Measurements from ENCODE around the gene CCDC178. TPM values are rescaled to one million over a fixed set of nuclear protein-coding genes. Genes with fewer than 3 reads are reported as not detected.

The CCDC178 gene
- total and polyA plus RNA-seq, 2 experiments from 2014 or later = 1.3 TPM; not detected in 1

- H3K79me2 ChIP-seq = no peaks in the 10 kb centered on the region
- no peak overlapping the region for H3K4me3 ChIP-seq
- TF ChIP-seq EZH2 (IDR thresholded peaks at IDR 0.05; ENCODE audit: borderline replicate concordance) = no peak
- TF ChIP-seq EZH2phosphoT487 (IDR thresholded peaks at IDR 0.05; ENCODE audit: low read depth, severe bottlenecking, unreplicated experiment) = no peak
- TF ChIP-seq, protein P1, sequence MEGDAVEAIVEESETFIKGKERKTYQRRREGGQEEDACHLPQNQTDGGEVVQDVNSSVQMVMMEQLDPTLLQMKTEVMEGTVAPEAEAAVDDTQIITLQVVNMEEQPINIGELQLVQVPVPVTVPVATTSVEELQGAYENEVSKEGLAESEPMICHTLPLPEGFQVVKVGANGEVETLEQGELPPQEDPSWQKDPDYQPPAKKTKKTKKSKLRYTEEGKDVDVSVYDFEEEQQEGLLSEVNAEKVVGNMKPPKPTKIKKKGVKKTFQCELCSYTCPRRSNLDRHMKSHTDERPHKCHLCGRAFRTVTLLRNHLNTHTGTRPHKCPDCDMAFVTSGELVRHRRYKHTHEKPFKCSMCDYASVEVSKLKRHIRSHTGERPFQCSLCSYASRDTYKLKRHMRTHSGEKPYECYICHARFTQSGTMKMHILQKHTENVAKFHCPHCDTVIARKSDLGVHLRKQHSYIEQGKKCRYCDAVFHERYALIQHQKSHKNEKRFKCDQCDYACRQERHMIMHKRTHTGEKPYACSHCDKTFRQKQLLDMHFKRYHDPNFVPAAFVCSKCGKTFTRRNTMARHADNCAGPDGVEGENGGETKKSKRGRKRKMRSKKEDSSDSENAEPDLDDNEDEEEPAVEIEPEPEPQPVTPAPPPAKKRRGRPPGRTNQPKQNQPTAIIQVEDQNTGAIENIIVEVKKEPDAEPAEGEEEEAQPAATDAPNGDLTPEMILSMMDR (IDR thresholded peaks at IDR 0.05; ENCODE audit: poor library complexity) = no peak
- H3K9me3 ChIP-seq (ENCODE audit: low read depth) = no peaks in the 10 kb centered on the region
- H3K27ac ChIP-seq = no peak overlapping the region
- DNase-seq (ENCODE audit: low spot score) = no peak
- no peak overlapping the region for H3K4me2 ChIP-seq
- no peaks in the 10 kb centered on the region for H4K20me1 ChIP-seq (ENCODE audit: insufficient read depth, poor library complexity, severe bottlenecking)
- H3K36me3 ChIP-seq (replicated peaks; ENCODE audit: insufficient read depth, low read depth) = no peaks in the 10 kb centered on the region
- no peak overlapping the region for H2AFZ ChIP-seq
- peaks cover 9% of the 10 kb centered on the region for H3K4me1 ChIP-seq (ENCODE audit: insufficient read depth)
- no peaks in the 10 kb centered on the region for H3K9me2 ChIP-seq (replicated peaks; ENCODE audit: insufficient read depth)
- no peaks in the 10 kb centered on the region for H3K27me3 ChIP-seq
Measured at GRCh38 chr18:33034212-33034611, 406.3 kb downstream of the CCDC178 start.

DNA sequence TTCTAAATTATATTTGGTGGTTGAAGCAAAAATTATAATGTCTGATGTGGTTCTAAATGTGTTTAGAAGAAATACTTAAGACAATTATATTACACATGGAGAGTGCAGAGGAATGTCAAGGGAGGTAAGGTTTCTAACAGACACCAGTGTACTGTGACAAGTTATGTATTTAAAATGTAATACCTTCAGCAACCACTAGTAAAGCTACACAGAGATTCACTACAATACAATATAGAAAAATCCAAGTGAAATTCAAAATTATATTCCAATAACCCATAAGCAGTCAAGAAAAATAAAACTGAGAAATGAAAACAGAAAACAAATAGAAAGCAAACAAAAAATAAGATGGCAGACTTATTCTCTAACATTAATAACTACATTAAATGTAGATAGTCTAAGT lies 418.2 kb downstream of the CCDC178 start:
- Histone ChIP-seq H3K27me3 (no peaks in the 10 kb centered on the region), H2AFZ (no peak overlapping the region), H3K79me2 (no peaks in the 10 kb centered on the region), H4K20me1 (ENCODE audit: insufficient read depth, poor library complexity, severe bottlenecking) (no peaks in the 10 kb centered on the region), H3K9me3 (ENCODE audit: low read depth) (no peaks in the 10 kb centered on the region), H3K9me2 (replicated peaks; ENCODE audit: insufficient read depth) (no peaks in the 10 kb centered on the region), H3K4me1 (ENCODE audit: insufficient read depth) (no peaks in the 10 kb centered on the region), H3K4me3 (no peak overlapping the region), H3K4me2 (no peak overlapping the region), H3K36me3 (replicated peaks; ENCODE audit: insufficient read depth, low read depth) (no peaks in the 10 kb centered on the region), H3K27ac (no peak overlapping the region)
- DNase-seq (ENCODE audit: low spot score) = no peak
- TF ChIP-seq, protein P1 (IDR thresholded peaks at IDR 0.05; ENCODE audit: poor library complexity) = no peak

- Histone ChIP-seq H3K9me2 (replicated peaks; ENCODE audit: insufficient read depth) (no peaks in the 10 kb centered on the region), H3K4me3 (no peak overlapping the region), H3K36me3 (replicated peaks; ENCODE audit: insufficient read depth, low read depth) (no peaks in the 10 kb centered on the region), H4K20me1 (ENCODE audit: insufficient read depth, poor library complexity, severe bottlenecking) (no peaks in the 10 kb centered on the region), H3K27me3 (no peaks in the 10 kb centered on the region), H3K27ac (no peak overlapping the region), H3K4me2 (no peak overlapping the region), H3K4me1 (ENCODE audit: insufficient read depth) (no peaks in the 10 kb centered on the region), H3K79me2 (no peaks in the 10 kb centered on the region), H2AFZ (no peak overlapping the region), H3K9me3 (ENCODE audit: low read depth) (no peaks in the 10 kb centered on the region)
- TF ChIP-seq, protein P1 (IDR thresholded peaks at IDR 0.05; ENCODE audit: poor library complexity) = no peak
- TF ChIP-seq EZH2phosphoT487 (IDR thresholded peaks at IDR 0.05; ENCODE audit: low read depth, severe bottlenecking, unreplicated experiment) = no peak
- no peak for TF ChIP-seq EZH2 (IDR thresholded peaks at IDR 0.05; ENCODE audit: borderline replicate concordance)
- WGBS (ENCODE audit: low lambda C conversion rate, missing lambda C conversion rate) = 81% methylated on average over 2 of the region's 2 CpGs
- no peak for DNase-seq (ENCODE audit: low spot score)
Measured at GRCh38 chr18:33020877-33021276, 419.6 kb downstream of the CCDC178 start.

GRCh38 chr18:33014060-33014796 lies 426.3 kb downstream of the CCDC178 start:
- 21% methylated on average over 5 of the region's 5 CpGs for WGBS (ENCODE audit: low lambda C conversion rate, missing lambda C conversion rate)
- H3K9me2 ChIP-seq (replicated peaks; ENCODE audit: insufficient read depth) = no peaks in the 10 kb centered on the region
- no peaks in the 10 kb centered on the region for H4K20me1 ChIP-seq (ENCODE audit: insufficient read depth, poor library complexity, severe bottlenecking)
- peak; percentile 39 for DNase-seq (ENCODE audit: low spot score)
- peaks cover 9% of the 10 kb centered on the region for H3K4me1 ChIP-seq (ENCODE audit: insufficient read depth)
- no peaks in the 10 kb centered on the region for H3K9me3 ChIP-seq (ENCODE audit: low read depth)
- peak overlapping the region; percentile 5 for H3K4me2 ChIP-seq
- H3K27me3 ChIP-seq = peaks cover 4% of the 10 kb centered on the region
- H2AFZ ChIP-seq = no peak overlapping the region
- H3K27ac ChIP-seq = no peak overlapping the region
- H3K4me3 ChIP-seq = no peak overlapping the region
- no peaks in the 10 kb centered on the region for H3K36me3 ChIP-seq (replicated peaks; ENCODE audit: insufficient read depth, low read depth)
- no peaks in the 10 kb centered on the region for H3K79me2 ChIP-seq
- no peak for TF ChIP-seq EZH2 (IDR thresholded peaks at IDR 0.05; ENCODE audit: borderline replicate concordance)
- TF ChIP-seq, protein P1 (IDR thresholded peaks at IDR 0.05; ENCODE audit: poor library complexity) = no peak
- peak; percentile 93 for TF ChIP-seq EZH2phosphoT487 (IDR thresholded peaks at IDR 0.05; ENCODE audit: low read depth, severe bottlenecking, unreplicated experiment)
